CMK (cell line): Measurements from ENCODE around the gene ARL15.
"Not testable (repeated sequence)": the region's sequence is repeated elsewhere in the genome, so short reads cannot be mapped to it uniquely, and the experiment has no call there.

Experiments used
- DNase-seq: peaks from one replicate; pipeline ENCODE4 v3.0.0-alpha.2; 2010; ENCODE audit warnings: low read depth

The ARL15 gene

DNA sequence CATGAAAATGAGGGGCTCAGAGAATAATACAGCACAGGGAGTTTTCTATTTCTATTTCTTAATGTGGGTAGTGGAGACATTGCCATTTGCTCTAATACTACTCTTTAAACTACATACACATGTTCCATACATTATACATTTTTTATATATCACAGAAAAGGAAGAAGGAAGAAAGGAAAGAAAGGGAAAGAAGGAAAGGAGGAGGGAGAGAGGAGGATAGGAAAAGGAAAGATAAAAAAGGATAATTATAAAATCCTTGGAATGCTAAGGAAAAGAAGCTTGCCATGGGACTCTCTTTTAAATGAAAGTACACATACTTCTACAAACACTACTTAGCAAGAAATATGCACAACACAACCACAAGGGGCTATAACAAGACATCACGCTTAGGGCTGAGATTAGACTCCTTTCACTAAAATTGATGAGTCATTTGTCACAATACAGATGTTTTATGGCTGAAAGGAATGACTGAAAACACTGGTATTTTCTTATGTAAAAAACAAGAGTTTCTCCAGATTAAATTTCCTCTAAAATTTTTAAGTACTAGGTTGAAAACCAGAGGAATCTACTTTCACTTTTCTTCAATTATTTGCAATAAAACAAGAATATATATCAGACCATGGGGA, 219.8 kb downstream of the ARL15 start:
- DNase-seq = no peak

GRCh38 chr5:54088081-54088480, 222.3 kb downstream of the ARL15 start:
- no peak for DNase-seq

DNA sequence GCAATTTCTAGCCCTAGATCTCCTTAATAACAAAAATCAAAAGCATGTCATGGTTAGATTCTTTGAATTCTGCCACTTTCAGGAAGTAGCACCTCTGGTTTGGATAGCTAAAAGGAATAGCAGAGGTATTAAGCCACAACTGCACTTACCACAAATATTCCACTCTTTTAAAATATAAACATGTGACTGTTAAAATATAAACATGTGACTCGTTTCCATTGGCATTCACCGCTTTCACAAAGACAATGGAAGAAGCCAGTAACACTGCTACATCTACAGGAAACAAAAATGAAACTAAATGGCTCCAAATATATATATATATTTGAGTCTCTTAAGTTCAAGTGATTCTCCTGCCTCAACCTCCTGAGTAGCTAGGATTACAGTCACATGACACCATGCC, 222.9 kb downstream of the ARL15 start:
- DNase-seq = no peak

- DNase-seq = no peak
Observed at GRCh38 chr5:54086191-54086590, 224.2 kb downstream of the ARL15 start.

DNA sequence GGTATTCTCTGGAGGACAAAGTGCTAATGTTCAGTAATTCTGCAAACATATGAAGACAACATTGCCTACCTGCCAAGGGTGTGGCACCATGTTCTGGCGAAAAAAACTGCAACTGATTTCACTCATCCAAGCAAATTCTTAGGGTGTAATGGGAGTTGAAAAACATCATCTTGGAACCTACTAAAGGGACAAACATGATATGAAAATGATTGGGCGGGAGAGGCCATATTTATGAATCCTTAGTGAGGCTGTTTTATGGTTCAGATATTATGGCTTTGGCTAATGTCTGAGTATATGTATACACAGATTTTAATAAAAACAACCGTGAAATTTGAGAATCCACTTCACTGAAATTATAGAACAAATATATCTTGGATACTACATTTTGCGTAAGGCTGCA, 225.7 kb downstream of the ARL15 start:
- no peak for DNase-seq

DNA sequence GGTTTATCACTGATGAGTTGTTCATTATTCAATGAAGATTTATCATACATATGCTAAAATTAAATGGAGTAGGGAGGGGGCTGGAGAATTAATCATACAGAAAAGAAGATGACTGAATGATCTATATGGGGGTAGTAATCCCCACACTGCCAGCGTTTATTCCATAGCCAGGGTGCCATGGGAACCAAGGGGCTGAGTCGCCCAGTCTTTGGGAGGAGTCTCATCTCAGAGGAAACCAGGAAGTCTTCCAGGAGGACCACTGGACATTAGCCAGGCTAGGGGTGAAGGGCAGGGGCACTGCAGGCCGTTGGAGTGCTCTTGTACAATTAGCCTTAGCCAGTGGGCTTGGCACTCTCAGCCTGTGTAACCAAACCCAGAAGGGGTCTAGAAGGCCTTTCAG, 226.5 kb downstream of the ARL15 start:
- no peak for DNase-seq

DNA sequence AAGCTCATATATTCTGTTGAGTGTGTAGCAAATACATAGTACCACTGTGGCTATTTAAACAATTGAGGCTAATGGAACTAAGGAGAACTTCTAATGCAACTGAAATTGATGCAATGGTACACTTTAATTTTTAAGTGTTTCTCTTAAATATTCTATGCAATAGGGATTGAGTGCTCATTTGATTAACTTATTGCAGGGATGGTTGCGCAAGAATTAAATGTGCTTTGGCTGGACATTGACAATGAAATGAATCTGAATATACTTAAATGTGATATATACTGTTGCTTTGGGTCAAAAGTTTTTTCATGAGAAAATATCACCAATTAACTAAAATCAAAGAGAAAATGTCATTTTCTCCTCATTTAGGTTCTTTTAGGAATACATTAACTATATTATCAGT, 227.1 kb downstream of the ARL15 start:
- DNase-seq = no peak

GRCh38 chr5:54081415-54081814, 229.0 kb downstream of the ARL15 start:
- no peak for DNase-seq

GRCh38 chr5:54080831-54081230, 229.5 kb downstream of the ARL15 start:
- DNase-seq = peak; percentile 44

DNA sequence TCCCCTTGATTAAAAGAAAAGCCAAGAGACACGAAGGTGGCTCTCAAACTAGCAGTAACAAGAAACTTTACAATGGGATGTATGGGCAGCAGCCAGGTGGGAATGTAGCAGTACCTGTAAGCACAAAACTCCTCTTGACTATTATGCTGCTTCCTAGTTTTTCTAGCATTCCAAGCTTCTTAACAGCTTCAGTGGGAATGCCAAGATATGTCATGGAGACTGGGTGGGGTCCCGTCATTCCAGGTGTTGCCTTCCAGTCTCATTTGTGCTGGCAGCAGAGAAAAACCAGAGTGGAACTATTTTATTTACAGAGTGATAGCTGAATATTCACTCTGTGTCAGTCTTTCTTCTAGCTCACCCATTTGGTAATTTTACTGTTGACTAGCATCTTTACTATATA, 236.6 kb downstream of the ARL15 start:
- DNase-seq = no peak

- DNase-seq = no peak
Observed at GRCh38 chr5:54073131-54073530, 237.2 kb downstream of the ARL15 start.

DNA sequence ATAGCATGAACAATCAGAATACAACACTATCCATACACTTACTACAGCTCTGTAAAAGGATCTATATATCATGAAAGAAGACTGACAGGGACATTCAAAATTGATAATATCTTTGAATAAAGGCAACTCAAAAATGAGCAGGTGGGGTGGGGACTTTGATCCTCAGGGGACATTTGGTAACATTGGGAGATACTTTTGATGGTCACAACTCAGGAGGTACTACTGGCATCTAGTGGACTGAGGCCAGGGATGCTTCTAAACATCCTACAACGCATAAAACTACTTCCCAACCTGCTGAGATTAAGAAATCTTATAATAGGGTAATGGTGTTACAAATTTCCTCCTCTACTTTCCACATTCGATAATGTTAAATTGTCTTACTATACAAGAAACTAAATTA, 243.9 kb downstream of the ARL15 start:
- DNase-seq = no peak

DNA sequence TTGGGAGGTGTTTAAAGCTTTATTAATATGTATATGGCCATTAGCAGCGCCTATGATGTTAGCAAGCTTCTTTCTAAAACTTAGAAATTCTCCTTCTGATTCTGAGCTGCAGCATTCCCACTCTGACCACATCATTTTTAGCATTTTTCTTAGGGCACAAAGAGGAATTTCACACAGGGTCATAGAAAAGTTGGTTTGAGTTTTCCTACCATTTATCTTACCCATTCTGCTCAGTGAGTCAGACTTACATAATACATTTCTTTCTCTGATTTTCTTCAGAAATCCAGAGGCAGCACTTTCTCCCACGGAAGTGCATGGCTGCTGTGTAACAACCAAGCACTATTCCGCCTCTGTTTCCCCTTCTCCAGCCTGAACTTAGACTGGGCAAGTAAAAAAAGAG, 246.6 kb downstream of the ARL15 start:
- DNase-seq = no peak

DNA sequence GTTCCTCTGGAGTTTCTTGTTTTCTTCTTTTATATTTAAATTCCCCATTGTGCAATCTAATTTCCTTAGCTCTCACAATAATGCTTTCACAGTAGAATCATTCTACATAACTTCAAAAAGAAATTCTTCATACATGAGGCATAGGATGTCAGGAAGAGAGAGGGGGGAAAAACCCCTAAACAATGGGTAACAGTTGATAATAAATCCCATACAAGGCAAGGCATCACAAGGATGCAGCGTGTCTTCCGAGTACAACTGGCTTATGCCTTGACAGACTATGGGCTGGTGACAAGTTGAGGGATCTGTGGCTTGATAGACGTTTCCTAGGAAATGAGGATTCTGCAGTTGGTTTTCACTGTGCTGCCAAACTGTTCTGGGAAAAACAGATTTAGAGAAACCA, 247.4 kb downstream of the ARL15 start:
- no peak for DNase-seq

- not testable (repeated sequence) for DNase-seq
Observed at GRCh38 chr5:54060919-54061318, 249.5 kb downstream of the ARL15 start.

- no peak for DNase-seq
Observed at GRCh38 chr5:54049963-54050362, 260.4 kb downstream of the ARL15 start.

- DNase-seq = no peak
Observed at GRCh38 chr5:54049144-54049543, 261.2 kb downstream of the ARL15 start.

- DNase-seq = no peak
Observed at GRCh38 chr5:54045077-54045792, 265.1 kb downstream of the ARL15 start.

DNA sequence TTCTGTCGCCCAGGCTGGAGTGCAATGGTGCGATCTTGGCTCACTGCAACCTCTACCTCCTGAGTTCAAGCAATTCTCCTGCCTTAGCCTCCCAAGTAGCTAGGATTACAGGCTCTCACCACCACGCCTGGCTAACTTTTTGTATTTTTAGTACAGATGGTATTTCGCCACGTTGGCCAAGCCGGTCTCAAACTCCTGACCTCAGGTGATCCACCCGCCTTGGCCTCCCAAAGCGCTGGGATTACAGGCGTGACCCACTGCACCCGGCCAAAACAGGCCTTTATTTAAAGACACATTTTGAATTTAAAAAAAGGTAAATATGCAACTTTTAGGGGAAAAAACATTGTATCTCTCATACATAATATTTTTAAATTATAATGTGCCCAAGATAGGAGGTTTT, 266.1 kb downstream of the ARL15 start:
- not testable (repeated sequence) for DNase-seq

DNA sequence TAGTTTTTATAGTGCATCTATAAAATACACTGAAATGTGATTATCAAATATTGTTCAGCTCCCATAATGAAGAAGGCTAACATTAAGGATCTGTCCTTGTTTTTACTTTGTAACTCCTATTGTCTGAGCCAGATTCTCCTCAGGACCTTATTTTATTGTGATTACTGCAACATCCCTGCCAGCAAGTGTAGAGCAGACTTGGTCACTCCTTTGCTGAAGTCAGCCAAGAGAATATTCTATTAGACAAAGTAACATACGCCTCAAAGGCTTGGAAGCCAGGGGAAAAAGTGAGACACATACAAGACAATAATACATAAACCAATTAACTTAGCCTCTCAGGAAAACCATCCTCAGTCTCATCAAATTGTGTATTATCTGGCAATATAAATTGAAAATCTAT, 269.6 kb downstream of the ARL15 start:
- DNase-seq = no peak

- no peak for DNase-seq
Observed at GRCh38 chr5:54040018-54040417, 270.4 kb downstream of the ARL15 start.

GRCh38 chr5:54037205-54037604, 273.2 kb downstream of the ARL15 start:
- no peak for DNase-seq

- DNase-seq = no peak
Observed at GRCh38 chr5:54030981-54031380, 279.4 kb downstream of the ARL15 start.

DNA sequence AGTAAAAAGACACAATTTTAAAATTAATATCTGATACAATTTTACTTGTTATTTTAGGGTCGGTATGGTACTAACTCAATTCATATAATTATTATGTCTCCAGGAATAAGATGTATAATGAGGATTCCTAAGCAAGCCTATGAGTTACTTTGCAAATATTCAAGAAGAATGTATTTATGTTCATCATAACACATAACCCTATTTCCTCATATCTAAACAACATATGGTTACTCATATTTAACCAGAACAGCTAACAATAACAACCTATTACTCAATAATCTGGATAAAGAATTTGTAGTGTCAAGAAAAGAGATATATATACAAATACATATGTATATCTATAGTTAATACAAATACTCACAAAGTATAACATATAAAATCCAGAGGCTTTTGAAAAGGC, 285.9 kb downstream of the ARL15 start:
- DNase-seq = no peak
